ENCODE measurements around the gene SH3BP5L.

GRCh38 chr1:248857201-248857600, 31.5 kb upstream of the SH3BP5L start:
- TF ChIP-seq CTCF (IDR thresholded peaks at IDR 0.05; ENCODE audit: borderline replicate concordance, extremely low read depth, low read length, poor library complexity, severe bottlenecking) (no peak), EZH2 (IDR thresholded peaks at IDR 0.05; ENCODE audit: borderline replicate concordance, low read depth, low read length, severe bottlenecking) (no peak)

Measured in DND-41 (cell line).